Upper lobe of left lung (tissue), 6 donors: ENCODE data around the gene ROS1. TPM values are rescaled to one million over a fixed set of nuclear protein-coding genes. Genes with fewer than 3 reads are reported as not detected.

Experiments
- ATAC-seq, 2 donors: fragments of 200-7000 bp; cut with Tn5 transposase; one replicate each; pipeline ENCODE4 v1.9.1; 2022; ENCODE audit warnings: mild to moderate bottlenecking in 2 of 2, moderate library complexity in 2 of 2; ENCODE audit not compliant: low FRiP score in 2 of 2
- DNase-seq, 2 donors: peaks; one replicate each; pipeline ENCODE4 v3.0.0-alpha.2; 2019 to 2020
- H3K27ac ChIP-seq, 4 donors: fragments of 200-600 bp; sonication (generic); one replicate each; pipeline ENCODE4 v1.5.1; 2016 to 2019
- H3K27me3 ChIP-seq, 4 donors: fragments of 200-600 bp; sonication (generic); one replicate each; pipeline ENCODE4 v1.5.1; 2017 to 2019
- H3K36me3 ChIP-seq, 4 donors: fragments of 200-600 bp; sonication (generic); one replicate each; pipeline ENCODE4 v1.5.1; 2016 to 2019
- H3K4me1 ChIP-seq, 4 donors: fragments of 200-600 bp; sonication (generic); one replicate each; pipeline ENCODE4 v1.5.1; 2018 to 2019
- H3K4me3 ChIP-seq, 4 donors: fragments of 200-600 bp; sonication (generic); one replicate each; pipeline ENCODE4 v1.5.1; 2017 to 2019; ENCODE audit warnings: mild to moderate bottlenecking in 2 of 4, moderate library complexity in 1 of 4
- H3K9me3 ChIP-seq, 4 donors: fragments of 200-600 bp; sonication (generic); one replicate each; pipeline ENCODE4 v1.5.1; 2018 to 2019
- CTCF ChIP-seq, 6 experiments: fragments of 450-650 bp in 4 of 6; fragments of 200-600 bp in 2 of 6; sonication (generic) in 2 of 6; IDR thresholded peaks; one replicate each; pipeline ENCODE4 v1.5.1; 2016 to 2019; ENCODE audit warnings: antibody characterized with exemption in 6 of 6
- EP300 ChIP-seq, 4 donors: sonication (generic); formaldehyde crosslinking; IDR thresholded peaks; one replicate each; pipeline ENCODE4 v1.5.1; 2017; ENCODE audit warnings: antibody characterized with exemption in 4 of 4, control low read depth in 2 of 4
- POLR2A ChIP-seq, 4 donors: fragments of 450-650 bp; IDR thresholded peaks; one replicate each; pipeline ENCODE4 v1.5.1; 2016 to 2017; ENCODE audit warnings: antibody characterized with exemption in 4 of 4, mild to moderate bottlenecking in 2 of 4
- POLR2AphosphoS5 ChIP-seq, 2 donors: sonication (generic); formaldehyde crosslinking; IDR thresholded peaks; one replicate each; pipeline ENCODE4 v1.5.1; 2017; ENCODE audit warnings: antibody characterized with exemption in 2 of 2
- WGBS, 2 donors: methylation state at CpG; one replicate each; pipeline ENCODE4 v1.1.5; 2017 to 2018; 5-methylcytosine and 5-hydroxymethylcytosine counted together
- total RNA-seq, 6 donors: library from RNA; depleted of rRNA in 4 of 6; stranded (reverse); fragments of >200 nt in 4 of 6; gene quantifications; one replicate each; pipeline versions ENCODE4 v1.1.0 to v1.2.1, GENCODE V29; 2016 to 2021
- donor health status: DM: no; HTN: no; CAD: no; lungs with moderate emphysema.
- donor health status: DM: no; HTN: yes; CAD: no; lungs with severe emphysema.

ROS1 gene
- total RNA-seq, 6 donors from 2014 or later, result 39.1 to 190 (median 114) TPM

GRCh38 chr6:117265410-117266256 lies 160.1 kb downstream of the ROS1 start, which contains the start of gene VGLL2:
Gene VGLL2 (plus strand): TSS chr6:117265558. CDS start chr6:117265764, 206 bp downstream.
- no peaks in the 10 kb centered on the region for H3K36me3 ChIP-seq
- peak; percentile 23 to 83 for ATAC-seq
- peaks cover 21 to 33% (median 30%) of the 10 kb centered on the region in 4 donors for H3K4me1 ChIP-seq
- TF ChIP-seq CTCF (IDR thresholded peaks at IDR 0.05) (no peak), POLR2A (IDR thresholded peaks at IDR 0.05) (no peak), EP300 (IDR thresholded peaks at IDR 0.05) (no peak), POLR2AphosphoS5 (IDR thresholded peaks at IDR 0.05) (no peak)
- 3% methylated on average over 3 to 47 of the region's 63 CpGs for WGBS, 2 donors
- H3K27me3 ChIP-seq, result peaks cover 0 to 76% (median 27%) of the 10 kb centered on the region in 4 donors
- H3K9me3 ChIP-seq, result no peaks in the 10 kb centered on the region
- peak within 1 kb of the TSS in 3 of 4 donors; percentile 33 to 44 (median 41) for H3K4me3 ChIP-seq
- no peak within 1 kb of the TSS for H3K27ac ChIP-seq
- peak in 1 of 2 donors; percentile 87 for DNase-seq

GRCh38 chr6:117264692-117265409 lies 160.9 kb downstream of the ROS1 start:
- H3K4me3 ChIP-seq, result peak overlapping the region in 3 of 4 donors; percentile 33 to 44 (median 41)
- peaks cover 0 to 68% (median 23%) of the 10 kb centered on the region in 4 donors for H3K27me3 ChIP-seq
- TF ChIP-seq EP300 (IDR thresholded peaks at IDR 0.05) (no peak), POLR2A (IDR thresholded peaks at IDR 0.05) (no peak), POLR2AphosphoS5 (IDR thresholded peaks at IDR 0.05) (peak in 1 of 2 donors; percentile 7)
- peaks cover 13 to 25% (median 24%) of the 10 kb centered on the region in 4 donors for H3K4me1 ChIP-seq
- H3K27ac ChIP-seq, result no peak overlapping the region
- H3K36me3 ChIP-seq, result no peaks in the 10 kb centered on the region
- no peaks in the 10 kb centered on the region for H3K9me3 ChIP-seq
- DNase-seq (no peak), ATAC-seq (peak in 1 of 2 donors; percentile 42)
- WGBS, 2 donors, result 3 to 4% methylated on average over 31 to 39 of the region's 39 CpGs

GRCh38 chr6:117264369-117264691 lies 161.4 kb downstream of the ROS1 start:
- DNase-seq, result no peak

GRCh38 chr6:117263353-117263927 lies 162.3 kb downstream of the ROS1 start:
- H3K27me3 ChIP-seq, result peaks cover 0 to 55% (median 19%) of the 10 kb centered on the region in 4 donors
- no peak for TF ChIP-seq POLR2A (IDR thresholded peaks at IDR 0.05)
- TF ChIP-seq CTCF (IDR thresholded peaks at IDR 0.05), result no peak
- TF ChIP-seq EP300 (IDR thresholded peaks at IDR 0.05), result no peak
- TF ChIP-seq POLR2AphosphoS5 (IDR thresholded peaks at IDR 0.05), result no peak
- no peak overlapping the region for H3K27ac ChIP-seq
- no peak overlapping the region for H3K4me3 ChIP-seq
- H3K4me1 ChIP-seq, result peaks cover 12 to 25% (median 23%) of the 10 kb centered on the region in 4 donors
- H3K36me3 ChIP-seq, result no peaks in the 10 kb centered on the region
- peak in 1 of 2 donors; percentile 66 for DNase-seq
- WGBS, 2 donors, result 12 to 16% methylated on average over 24 to 27 of the region's 27 CpGs
- no peaks in the 10 kb centered on the region for H3K9me3 ChIP-seq
- ATAC-seq, result no peak

More at GRCh38 chr6:117264369-117264691, 161.4 kb downstream of the ROS1 start:
- no peaks in the 10 kb centered on the region for H3K36me3 ChIP-seq
- peaks cover 12 to 25% (median 23%) of the 10 kb centered on the region in 4 donors for H3K4me1 ChIP-seq
- WGBS, 2 donors, result 2 to 6% methylated on average over 7 to 8 of the region's 8 CpGs
- H3K9me3 ChIP-seq, result no peaks in the 10 kb centered on the region
- no peak overlapping the region for H3K27ac ChIP-seq
- TF ChIP-seq CTCF (IDR thresholded peaks at IDR 0.05) (no peak), EP300 (IDR thresholded peaks at IDR 0.05) (no peak), POLR2A (IDR thresholded peaks at IDR 0.05) (no peak), POLR2AphosphoS5 (IDR thresholded peaks at IDR 0.05) (no peak)
- H3K4me3 ChIP-seq, result peak overlapping the region in 3 of 4 donors; percentile 33 to 44 (median 41)
- ATAC-seq, result peak; percentile 14 to 31
- peaks cover 0 to 63% (median 23%) of the 10 kb centered on the region in 4 donors for H3K27me3 ChIP-seq
